ENCODE results near the gene FAM89A. TPM values are rescaled to one million over a fixed set of nuclear protein-coding genes. Genes with fewer than 3 reads are reported as not detected.

FAM89A gene
- total RNA-seq, 1 experiment from 2014 or later = 7.5 TPM

- no peak overlapping the region for H3K27ac ChIP-seq (ENCODE audit: low read length)
- no peak overlapping the region for H3K4me2 ChIP-seq (ENCODE audit: low read length)
- H3K9me2 ChIP-seq (replicated peaks; ENCODE audit: low read length) = no peaks in the 10 kb centered on the region
- POLR2A ChIA-PET (ENCODE audit: unreplicated experiment) = no interaction called here
- 0 out of 2 replicates have a peak, but pooled peaks have one; percentile 29 for ATAC-seq
- H3K4me1 ChIP-seq (ENCODE audit: insufficient read depth, low read length) = 0 out of 2 replicates have a peak, but pooled peaks cover under 1% of the 10 kb centered on the region
- DNase-seq = peak; percentile 11
- no peak overlapping the region for H3K4me3 ChIP-seq (ENCODE audit: low read length)
- no peaks in the 10 kb centered on the region for H4K20me1 ChIP-seq (ENCODE audit: low read length)
- H3K9ac ChIP-seq (ENCODE audit: low read length) = no peak overlapping the region
- H3K79me2 ChIP-seq (ENCODE audit: low read length) = no peaks in the 10 kb centered on the region
- H3F3A ChIP-seq (ENCODE audit: low read length, unreplicated experiment) = no peaks in the 10 kb centered on the region
- H2AFZ ChIP-seq (ENCODE audit: low read length) = no peak overlapping the region
- no TSS peak for BruUV-seq (replicated peaks)
- intact Hi-C loops (cut with micrococcal nuclease) = no loop called here
- no peaks in the 10 kb centered on the region for H3K36me3 ChIP-seq (ENCODE audit: low read depth, low read length)
- TF ChIP-seq EZH2 (IDR thresholded peaks at IDR 0.05; ENCODE audit: low read length, unreplicated experiment) (no peak), EZH2phosphoT487 (IDR thresholded peaks at IDR 0.05; ENCODE audit: borderline replicate concordance, low read length) (no peak)
- TF ChIP-seq, protein P1, sequence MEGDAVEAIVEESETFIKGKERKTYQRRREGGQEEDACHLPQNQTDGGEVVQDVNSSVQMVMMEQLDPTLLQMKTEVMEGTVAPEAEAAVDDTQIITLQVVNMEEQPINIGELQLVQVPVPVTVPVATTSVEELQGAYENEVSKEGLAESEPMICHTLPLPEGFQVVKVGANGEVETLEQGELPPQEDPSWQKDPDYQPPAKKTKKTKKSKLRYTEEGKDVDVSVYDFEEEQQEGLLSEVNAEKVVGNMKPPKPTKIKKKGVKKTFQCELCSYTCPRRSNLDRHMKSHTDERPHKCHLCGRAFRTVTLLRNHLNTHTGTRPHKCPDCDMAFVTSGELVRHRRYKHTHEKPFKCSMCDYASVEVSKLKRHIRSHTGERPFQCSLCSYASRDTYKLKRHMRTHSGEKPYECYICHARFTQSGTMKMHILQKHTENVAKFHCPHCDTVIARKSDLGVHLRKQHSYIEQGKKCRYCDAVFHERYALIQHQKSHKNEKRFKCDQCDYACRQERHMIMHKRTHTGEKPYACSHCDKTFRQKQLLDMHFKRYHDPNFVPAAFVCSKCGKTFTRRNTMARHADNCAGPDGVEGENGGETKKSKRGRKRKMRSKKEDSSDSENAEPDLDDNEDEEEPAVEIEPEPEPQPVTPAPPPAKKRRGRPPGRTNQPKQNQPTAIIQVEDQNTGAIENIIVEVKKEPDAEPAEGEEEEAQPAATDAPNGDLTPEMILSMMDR (conservative IDR thresholded peaks at IDR 0.05; ENCODE audit: low read depth, low read length) = no peak; the same call in 1 of the 2 replicates
- CTCF ChIA-PET = no interaction called here
- H3K27me3 ChIP-seq (ENCODE audit: low read length) = peaks cover 64% of the 10 kb centered on the region
- no peaks in the 10 kb centered on the region for H3K9me3 ChIP-seq (ENCODE audit: low read length)
Measured at GRCh38 chr1:231079163-231079562, 39.1 kb upstream of the FAM89A start.

DNA sequence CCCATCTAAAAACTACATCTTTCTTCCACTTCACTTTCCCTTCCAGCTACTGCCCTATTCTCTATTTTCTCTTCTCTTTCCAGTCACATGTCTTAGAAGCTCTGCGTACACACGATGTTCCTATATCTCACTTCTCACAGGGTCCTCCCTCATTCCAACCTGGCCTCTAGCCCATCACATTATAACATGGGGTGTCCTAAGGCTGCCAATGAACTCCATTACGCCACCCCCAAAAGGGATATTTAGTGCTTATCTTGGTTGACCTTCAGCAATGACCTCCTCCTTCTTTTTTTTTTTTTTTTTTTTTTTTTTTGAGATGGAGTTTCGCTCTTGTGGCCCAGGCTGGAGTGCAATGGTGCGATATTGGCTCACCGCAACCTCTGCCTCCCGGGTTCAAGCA lies 38.2 kb upstream of the FAM89A start:
- no peaks in the 10 kb centered on the region for H4K20me1 ChIP-seq (ENCODE audit: low read length)
- BruUV-seq (replicated peaks) = no TSS peak
- H3K4me3 ChIP-seq (ENCODE audit: low read length) = no peak overlapping the region
- TF ChIP-seq EZH2phosphoT487 (IDR thresholded peaks at IDR 0.05; ENCODE audit: borderline replicate concordance, low read length) (no peak), EZH2 (IDR thresholded peaks at IDR 0.05; ENCODE audit: low read length, unreplicated experiment) (no peak)
- TF ChIP-seq, protein P1 (conservative IDR thresholded peaks at IDR 0.05; ENCODE audit: low read depth, low read length) = no peak
- intact Hi-C loops (cut with micrococcal nuclease) = no loop called here
- no peaks in the 10 kb centered on the region for H3F3A ChIP-seq (ENCODE audit: low read length, unreplicated experiment)
- no peaks in the 10 kb centered on the region for H3K79me2 ChIP-seq (ENCODE audit: low read length)
- POLR2A ChIA-PET (ENCODE audit: unreplicated experiment) = no interaction called here
- H3K9me2 ChIP-seq (replicated peaks; ENCODE audit: low read length) = no peaks in the 10 kb centered on the region
- CTCF ChIA-PET = no interaction called here
- 0 out of 2 replicates have a peak, but pooled peaks cover 5% of the 10 kb centered on the region for H3K4me1 ChIP-seq (ENCODE audit: insufficient read depth, low read length)
- H3K4me2 ChIP-seq (ENCODE audit: low read length) = no peak overlapping the region
- H2AFZ ChIP-seq (ENCODE audit: low read length) = no peak overlapping the region
- H3K27me3 ChIP-seq (ENCODE audit: low read length) = peaks cover 59% of the 10 kb centered on the region
- no peak overlapping the region for H3K9ac ChIP-seq (ENCODE audit: low read length)
- no peaks in the 10 kb centered on the region for H3K36me3 ChIP-seq (ENCODE audit: low read depth, low read length)
- no peak for ATAC-seq
- no peak for DNase-seq
- no peaks in the 10 kb centered on the region for H3K9me3 ChIP-seq (ENCODE audit: low read length)
- H3K27ac ChIP-seq (ENCODE audit: low read length) = no peak overlapping the region

GRCh38 chr1:231076802-231077201 lies 36.7 kb upstream of the FAM89A start:
- Histone ChIP-seq H3K27ac (ENCODE audit: low read length) (no peak overlapping the region), H3K79me2 (ENCODE audit: low read length) (no peaks in the 10 kb centered on the region), H4K20me1 (ENCODE audit: low read length) (no peaks in the 10 kb centered on the region), H3K36me3 (ENCODE audit: low read depth, low read length) (no peaks in the 10 kb centered on the region), H3K4me3 (ENCODE audit: low read length) (no peak overlapping the region), H3K9me2 (replicated peaks; ENCODE audit: low read length) (no peaks in the 10 kb centered on the region), H3K27me3 (ENCODE audit: low read length) (peaks cover 47% of the 10 kb centered on the region), H2AFZ (ENCODE audit: low read length) (no peak overlapping the region), H3K9me3 (ENCODE audit: low read length) (no peaks in the 10 kb centered on the region), H3K4me1 (ENCODE audit: insufficient read depth, low read length) (0 out of 2 replicates have a peak, but pooled peaks cover 5% of the 10 kb centered on the region), H3K4me2 (ENCODE audit: low read length) (no peak overlapping the region), H3K9ac (ENCODE audit: low read length) (no peak overlapping the region), H3F3A (ENCODE audit: low read length, unreplicated experiment) (no peaks in the 10 kb centered on the region)
- BruUV-seq (replicated peaks) = no TSS peak
- DNase-seq = no peak
- no peak for TF ChIP-seq EZH2phosphoT487 (IDR thresholded peaks at IDR 0.05; ENCODE audit: borderline replicate concordance, low read length)
- TF ChIP-seq, protein P1 (conservative IDR thresholded peaks at IDR 0.05; ENCODE audit: low read depth, low read length) = no peak
- TF ChIP-seq EZH2 (IDR thresholded peaks at IDR 0.05; ENCODE audit: low read length, unreplicated experiment) = no peak
- CTCF ChIA-PET = no interaction called here
- no peak for ATAC-seq
- intact Hi-C loops (cut with micrococcal nuclease) = no loop called here
- POLR2A ChIA-PET (ENCODE audit: unreplicated experiment) = no interaction called here

Measured in PC-3 (cell line).